ENCODE results near the gene SP110.

DNA sequence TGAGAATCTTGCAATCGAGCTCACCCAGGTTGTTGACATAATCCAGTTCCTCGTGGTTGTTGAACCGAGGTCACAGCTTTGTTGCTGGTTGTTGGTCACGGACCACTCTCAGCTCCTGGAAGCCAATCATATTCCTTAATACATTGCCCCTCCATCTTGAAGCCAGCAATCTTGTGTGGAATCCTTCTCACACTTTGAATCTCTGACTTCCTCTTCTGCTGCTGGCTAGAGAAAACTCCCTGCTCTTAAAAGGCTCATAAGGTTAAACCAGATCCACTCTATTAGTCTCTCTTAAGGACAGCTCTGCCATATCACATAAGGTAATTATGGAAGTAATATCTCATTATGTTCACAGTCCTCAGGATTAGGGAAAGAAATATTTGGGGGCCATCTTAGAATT is 46.9 kb upstream of the SP110 start:
- TF ChIP-seq, protein P1, sequence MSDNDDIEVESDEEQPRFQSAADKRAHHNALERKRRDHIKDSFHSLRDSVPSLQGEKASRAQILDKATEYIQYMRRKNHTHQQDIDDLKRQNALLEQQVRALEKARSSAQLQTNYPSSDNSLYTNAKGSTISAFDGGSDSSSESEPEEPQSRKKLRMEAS (IDR thresholded peaks at IDR 0.05): no peak
- TF ChIP-seq NFIC (IDR thresholded peaks at IDR 0.05): no peak

Measured in Ishikawa (cell line).